DMS114 treated with DMSO at 0.1 percent for 48 hours (cell line): ENCODE data around the gene COQ3.

Source experiments
- DNase-seq: peaks from one replicate; lab custom pipeline; 2025; ENCODE audit not compliant: unreplicated experiment; lab: John Stamatoyannopoulos, UW

COQ3 gene

DNA sequence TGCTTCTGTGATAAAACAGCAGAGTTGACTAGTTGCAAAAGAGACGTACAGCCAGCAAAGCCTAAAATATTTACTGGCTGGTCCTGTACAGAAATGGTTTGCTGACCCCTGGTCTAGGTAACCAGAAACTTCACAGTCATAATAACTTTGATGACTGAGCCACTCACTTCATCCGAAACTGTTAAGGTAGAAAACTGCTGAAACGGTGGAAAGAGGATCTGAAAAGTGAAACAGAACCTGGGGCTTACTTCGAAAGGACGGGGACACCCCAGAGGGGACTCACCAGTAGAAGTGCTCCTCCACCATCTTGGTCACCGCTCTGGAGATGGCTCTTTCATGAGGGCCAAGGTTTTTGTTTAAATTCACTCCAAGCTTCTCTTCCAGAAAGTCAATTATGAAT lies 60.9 kb downstream of the COQ3 start:
- no peak for DNase-seq

DNA sequence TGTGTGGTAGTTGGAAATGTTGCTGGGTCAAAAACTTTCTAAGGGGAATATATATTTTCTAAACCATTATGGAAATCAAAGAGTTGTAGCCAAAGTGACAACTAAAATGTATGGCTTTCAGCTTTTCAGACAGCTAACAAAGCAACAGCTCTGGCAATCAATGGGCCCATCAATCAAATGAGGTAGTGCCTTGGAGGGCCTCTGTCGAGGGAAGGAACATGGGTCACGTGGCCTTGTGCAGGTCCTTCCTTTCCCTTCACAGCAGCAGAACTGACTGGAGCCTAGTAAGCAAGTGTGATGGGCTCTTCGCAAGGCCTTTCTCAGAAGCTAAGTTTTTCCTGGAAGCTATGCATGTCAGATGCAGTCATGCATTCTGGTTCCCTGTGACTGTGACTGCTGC lies 62.5 kb downstream of the COQ3 start:
- no peak for DNase-seq

DNA sequence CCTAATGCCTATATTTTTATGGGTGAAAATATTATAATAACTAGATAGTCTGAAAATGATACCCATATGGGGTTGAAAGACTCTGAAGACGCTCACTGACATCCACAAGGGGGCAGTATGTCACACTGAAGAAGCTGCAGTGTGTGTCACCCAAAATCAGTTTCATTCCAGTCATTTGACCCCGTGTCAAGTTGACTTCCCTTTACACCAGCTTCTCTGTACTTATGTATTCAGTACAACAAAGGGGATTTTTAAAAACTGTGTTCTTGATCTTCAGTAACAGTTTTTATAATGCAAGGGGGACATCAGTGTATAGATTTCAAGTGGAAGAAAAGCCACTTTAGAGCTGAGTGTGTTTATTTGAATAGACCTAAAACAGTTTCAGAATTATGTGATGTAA lies 63.8 kb downstream of the COQ3 start:
- no peak for DNase-seq

DNA sequence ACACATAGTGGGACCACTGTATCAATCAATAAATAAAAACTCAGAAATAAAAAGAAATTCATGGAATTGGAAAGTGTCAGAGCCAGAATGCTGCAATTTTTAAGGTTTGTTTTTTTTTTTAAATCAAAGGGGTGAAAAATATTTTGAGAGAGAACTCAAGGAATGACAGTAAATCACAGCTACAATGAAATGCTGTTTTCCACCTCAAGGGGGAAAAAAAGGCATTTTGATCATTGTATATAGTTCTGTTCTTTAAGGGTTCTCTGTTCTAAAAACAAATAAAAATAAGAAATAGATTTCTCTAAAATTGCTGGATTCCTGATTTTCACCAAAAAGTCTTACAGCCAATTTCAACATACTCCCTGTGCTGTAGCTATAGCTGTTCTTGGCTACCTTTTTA lies 69.0 kb downstream of the COQ3 start:
- DNase-seq, result no peak
